Panc1 (cell line): Measurements from ENCODE around the gene PDCD1. TPM values are rescaled to one million over a fixed set of nuclear protein-coding genes. Genes with fewer than 3 reads are reported as not detected.

ENCODE experiments used
- ATAC-seq: fragments of 200-7000 bp; cut with Tn5 transposase; 2 replicates; pipeline ENCODE4 v1.9.1; 2020; ENCODE audit warnings: mild to moderate bottlenecking, moderate library complexity
- BruUV-seq: library from RNA; stranded (reverse); fragments of 400-500 nt; replicated peaks from 2 replicates; lab custom pipeline; 2021; lab: Mats Ljungman, UMichigan
- CTCF ChIA-PET: fragments of 300-600 bp; sonication (Branson Sonifier 250); formaldehyde crosslinking; loops from one replicate; lab custom pipeline; 2022; ENCODE audit warnings: antibody characterized with exemption; lab: Charles Lee
- POLR2A ChIA-PET: fragments of 300-600 bp; sonication (Branson Sonifier 250); formaldehyde crosslinking; loops from one replicate; lab custom pipeline; 2022; ENCODE audit warnings: antibody characterized with exemption; lab: Charles Lee
- DNase-seq: peaks from one replicate; pipeline ENCODE4 v3.0.0-alpha.2; 2010; ENCODE audit warnings: low read depth, low spot score
- H3K27ac ChIP-seq: 2 replicates; pipeline ENCODE4 v1.5.1; 2011; ENCODE audit warnings: mild to moderate bottlenecking, low read length, inconsistent platforms
- H3K27me3 ChIP-seq: fragments of 200-500 bp; sonication (Bioruptor generic); 2 replicates; pipeline ENCODE4 v1.6.0; 2014; ENCODE audit warnings: low read length, inconsistent platforms; ENCODE audit not compliant: control insufficient read depth, insufficient read depth
- H3K36me3 ChIP-seq: fragments of 200-500 bp; sonication (Bioruptor generic); 2 replicates; pipeline ENCODE4 v1.5.1; 2014; ENCODE audit warnings: inconsistent platforms, mild to moderate bottlenecking, low read length, moderate library complexity; ENCODE audit not compliant: control insufficient read depth, insufficient read depth
- H3K4me1 ChIP-seq: 2 replicates; pipeline ENCODE4 v1.5.1; 2011; ENCODE audit warnings: inconsistent platforms, mild to moderate bottlenecking, low read length, moderate library complexity; ENCODE audit not compliant: control insufficient read depth, insufficient read depth
- H3K4me3 ChIP-seq, 2 experiments: 2 replicates each; pipeline ENCODE4 v1.5.1; 2011 to 2012; ENCODE audit warnings: low read depth in 2 of 2, low read length in 2 of 2, mild to moderate bottlenecking in 2 of 2, inconsistent platforms in 1 of 2, moderate library complexity in 1 of 2
- H3K9me3 ChIP-seq: fragments of 200-500 bp; sonication (Bioruptor generic); 2 replicates; pipeline ENCODE4 v1.5.1; 2014; ENCODE audit warnings: low read depth, mild to moderate bottlenecking, inconsistent platforms, low read length, moderate library complexity; ENCODE audit not compliant: control insufficient read depth, insufficient read depth
- CTCF ChIP-seq: fragments of 450-650 bp; IDR thresholded peaks from 2 replicates; pipeline ENCODE4 v1.5.1; 2017; ENCODE audit warnings: mild to moderate bottlenecking
- POLR2AphosphoS5 ChIP-seq: IDR thresholded peaks from 2 replicates; pipeline ENCODE4 v1.6.1; 2012; ENCODE audit warnings: mild to moderate bottlenecking, low read depth, low read length, moderate library complexity
- SIN3A ChIP-seq: IDR thresholded peaks from 2 replicates; pipeline ENCODE4 v1.6.1; 2012; ENCODE audit warnings: low read depth, mild to moderate bottlenecking, low read length, moderate library complexity, borderline replicate concordance; ENCODE audit not compliant: insufficient read depth
- TCF7L2 ChIP-seq: IDR thresholded peaks from 2 replicates; pipeline ENCODE4 v1.6.1; 2011; ENCODE audit warnings: mild to moderate bottlenecking, low read depth, low read length, inconsistent platforms
- in situ Hi-C: cut with HindIII; loops from 2 replicates; pipeline ENCODE4 v1.10.0; 2016; ENCODE audit warnings: low sequenced_read_pairs, low pct_unique_long_range_greater_than_20kb
- intact Hi-C: fragments of 100-400 bp; cut with micrococcal nuclease; formaldehyde crosslinking; loops from one replicate; pipeline ENCODE4 v1.10.0; 2022; ENCODE audit not compliant: unreplicated experiment
- total RNA-seq: library from RNA; stranded (reverse); gene quantifications from one replicate; pipeline ENCODE4 v1.2.1, GENCODE V29; 2021; ENCODE audit not compliant: unreplicated experiment
- TF ChIP-seq, protein P1 (sequence below), 2 experiments: IDR thresholded peaks; 2 replicates each; pipeline ENCODE4 v1.6.1; 2011 to 2012; ENCODE audit warnings: low read depth in 2 of 2, control low read depth in 1 of 2, low read length in 1 of 2, mild to moderate bottlenecking in 1 of 2, moderate library complexity in 1 of 2; ENCODE audit not compliant: insufficient read depth in 1 of 2

PDCD1 gene
- total RNA-seq, 1 experiment from 2014 or later: 0.15 TPM

- CTCF ChIA-PET: no interaction called here
- ATAC-seq: no peak
- no peaks in the 10 kb centered on the region for H3K9me3 ChIP-seq
- in situ Hi-C loops (no loop called here), intact Hi-C loops (no loop called here)
- H3K36me3 ChIP-seq: no peaks in the 10 kb centered on the region
- no peaks in the 10 kb centered on the region for H3K27me3 ChIP-seq
- no peak overlapping the region for H3K4me3 ChIP-seq
- BruUV-seq: no TSS peak
- no peaks in the 10 kb centered on the region for H3K4me1 ChIP-seq
- H3K27ac ChIP-seq: no peak overlapping the region
- POLR2A ChIA-PET: no interaction called here
- DNase-seq: no peak
- no peak for TF ChIP-seq POLR2AphosphoS5
- no peak for TF ChIP-seq TCF7L2
- no peak for TF ChIP-seq SIN3A
- TF ChIP-seq CTCF: no peak
- TF ChIP-seq, protein P1, sequence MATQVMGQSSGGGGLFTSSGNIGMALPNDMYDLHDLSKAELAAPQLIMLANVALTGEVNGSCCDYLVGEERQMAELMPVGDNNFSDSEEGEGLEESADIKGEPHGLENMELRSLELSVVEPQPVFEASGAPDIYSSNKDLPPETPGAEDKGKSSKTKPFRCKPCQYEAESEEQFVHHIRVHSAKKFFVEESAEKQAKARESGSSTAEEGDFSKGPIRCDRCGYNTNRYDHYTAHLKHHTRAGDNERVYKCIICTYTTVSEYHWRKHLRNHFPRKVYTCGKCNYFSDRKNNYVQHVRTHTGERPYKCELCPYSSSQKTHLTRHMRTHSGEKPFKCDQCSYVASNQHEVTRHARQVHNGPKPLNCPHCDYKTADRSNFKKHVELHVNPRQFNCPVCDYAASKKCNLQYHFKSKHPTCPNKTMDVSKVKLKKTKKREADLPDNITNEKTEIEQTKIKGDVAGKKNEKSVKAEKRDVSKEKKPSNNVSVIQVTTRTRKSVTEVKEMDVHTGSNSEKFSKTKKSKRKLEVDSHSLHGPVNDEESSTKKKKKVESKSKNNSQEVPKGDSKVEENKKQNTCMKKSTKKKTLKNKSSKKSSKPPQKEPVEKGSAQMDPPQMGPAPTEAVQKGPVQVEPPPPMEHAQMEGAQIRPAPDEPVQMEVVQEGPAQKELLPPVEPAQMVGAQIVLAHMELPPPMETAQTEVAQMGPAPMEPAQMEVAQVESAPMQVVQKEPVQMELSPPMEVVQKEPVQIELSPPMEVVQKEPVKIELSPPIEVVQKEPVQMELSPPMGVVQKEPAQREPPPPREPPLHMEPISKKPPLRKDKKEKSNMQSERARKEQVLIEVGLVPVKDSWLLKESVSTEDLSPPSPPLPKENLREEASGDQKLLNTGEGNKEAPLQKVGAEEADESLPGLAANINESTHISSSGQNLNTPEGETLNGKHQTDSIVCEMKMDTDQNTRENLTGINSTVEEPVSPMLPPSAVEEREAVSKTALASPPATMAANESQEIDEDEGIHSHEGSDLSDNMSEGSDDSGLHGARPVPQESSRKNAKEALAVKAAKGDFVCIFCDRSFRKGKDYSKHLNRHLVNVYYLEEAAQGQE (IDR thresholded peaks at IDR 0.05; ENCODE audit: insufficient read depth in 1 of 2, low read depth in 2 of 2, low read length in 1 of 2): no peak
Measured at GRCh38 chr2:241904791-241905710, 46.4 kb upstream of the PDCD1 start.

GRCh38 chr2:241904011-241904718 is 45.5 kb upstream of the PDCD1 start:
- no TSS peak for BruUV-seq
- no peak; the same call in 1 of the 2 replicates for ATAC-seq
- no peak overlapping the region for H3K27ac ChIP-seq
- CTCF ChIA-PET: no interaction called here
- no peak for DNase-seq
- POLR2A ChIA-PET: no interaction called here
- H3K4me3 ChIP-seq: no peak overlapping the region
- no peaks in the 10 kb centered on the region for H3K4me1 ChIP-seq
- H3K9me3 ChIP-seq: no peaks in the 10 kb centered on the region
- H3K36me3 ChIP-seq: no peaks in the 10 kb centered on the region
- no peaks in the 10 kb centered on the region for H3K27me3 ChIP-seq
- TF ChIP-seq CTCF: no peak
- TF ChIP-seq SIN3A: no peak
- TF ChIP-seq, protein P1 (IDR thresholded peaks at IDR 0.05; ENCODE audit: insufficient read depth in 1 of 2, low read depth in 2 of 2, low read length in 1 of 2): no peak
- TF ChIP-seq TCF7L2: no peak
- no peak for TF ChIP-seq POLR2AphosphoS5
- intact Hi-C loops: no loop called here
- in situ Hi-C loops: no loop called here
